HG03064 (cell line): ENCODE measurements around the gene CETP.

Experiments used
- ATAC-seq: cut with Tn5 transposase; IDR thresholded peaks from one replicate; pipeline ENCODE4 v1.9.1; 2021; ENCODE audit warnings: low read depth; ENCODE audit not compliant: unreplicated experiment

Gene CETP

GRCh38 chr16:57013902-57014301 lies 52.2 kb downstream of the CETP start:
- ATAC-seq = no peak

GRCh38 chr16:57016301-57016700 lies 54.6 kb downstream of the CETP start:
- ATAC-seq = no peak

GRCh38 chr16:57016831-57017230 lies 55.1 kb downstream of the CETP start:
- no peak for ATAC-seq

- no peak for ATAC-seq
These were observed 55.5 kb downstream of the CETP start for GRCh38 chr16:57017251-57017650.

- no peak for ATAC-seq
These were observed 58.0 kb downstream of the CETP start for GRCh38 chr16:57019746-57020145.

- no peak for ATAC-seq
These were observed 58.9 kb downstream of the CETP start for GRCh38 chr16:57020651-57021050.

- no peak for ATAC-seq
These were observed 60.0 kb downstream of the CETP start for GRCh38 chr16:57021757-57022156.

- ATAC-seq = no peak
These were observed 60.7 kb downstream of the CETP start for GRCh38 chr16:57022445-57022844.

GRCh38 chr16:57023541-57024249 lies 61.9 kb downstream of the CETP start:
- no peak for ATAC-seq

- no peak for ATAC-seq
These were observed 63.3 kb downstream of the CETP start for GRCh38 chr16:57024894-57025680.

- ATAC-seq = no peak
These were observed 64.4 kb downstream of the CETP start for GRCh38 chr16:57025941-57026777.

- ATAC-seq = no peak
These were observed 65.0 kb downstream of the CETP start for GRCh38 chr16:57026778-57027062.

- no peak for ATAC-seq
These were observed 65.3 kb downstream of the CETP start for GRCh38 chr16:57027067-57027466.

GRCh38 chr16:57028086-57028485 lies 66.3 kb downstream of the CETP start:
- no peak for ATAC-seq

- no peak for ATAC-seq
These were observed 67.7 kb downstream of the CETP start for GRCh38 chr16:57029161-57030160.

GRCh38 chr16:57030346-57030902 lies 68.7 kb downstream of the CETP start:
- ATAC-seq = no peak

GRCh38 chr16:57031156-57031555 lies 69.4 kb downstream of the CETP start:
- no peak for ATAC-seq

GRCh38 chr16:57032346-57032745 lies 70.6 kb downstream of the CETP start:
- ATAC-seq = no peak

GRCh38 chr16:57032931-57033330 lies 71.2 kb downstream of the CETP start:
- no peak for ATAC-seq
